HUDEP-2 (cell line): ENCODE results near the gene MEN1.
A peak's percentile ranks its signal among the peaks of the same experiment; 100 is the strongest.

ENCODE experiments used
- DNase-seq, 76 experiments: peaks; one replicate each; lab custom pipeline; 2025; ENCODE audit not compliant: unreplicated experiment in 76 of 76; lab: John Stamatoyannopoulos, UW

The MEN1 gene

GRCh38 chr11:64810271-64810890, at the start of gene MEN1:
Gene MEN1 (minus strand): TSS chr11:64810551. CDS start chr11:64810109, 442 bp downstream.
- peak in 74 of 76 experiments; percentile 37 to 95 (median 89) for DNase-seq

GRCh38 chr11:64859542-64860414, 49.4 kb upstream of the MEN1 start:
- no peak for DNase-seq

DNA sequence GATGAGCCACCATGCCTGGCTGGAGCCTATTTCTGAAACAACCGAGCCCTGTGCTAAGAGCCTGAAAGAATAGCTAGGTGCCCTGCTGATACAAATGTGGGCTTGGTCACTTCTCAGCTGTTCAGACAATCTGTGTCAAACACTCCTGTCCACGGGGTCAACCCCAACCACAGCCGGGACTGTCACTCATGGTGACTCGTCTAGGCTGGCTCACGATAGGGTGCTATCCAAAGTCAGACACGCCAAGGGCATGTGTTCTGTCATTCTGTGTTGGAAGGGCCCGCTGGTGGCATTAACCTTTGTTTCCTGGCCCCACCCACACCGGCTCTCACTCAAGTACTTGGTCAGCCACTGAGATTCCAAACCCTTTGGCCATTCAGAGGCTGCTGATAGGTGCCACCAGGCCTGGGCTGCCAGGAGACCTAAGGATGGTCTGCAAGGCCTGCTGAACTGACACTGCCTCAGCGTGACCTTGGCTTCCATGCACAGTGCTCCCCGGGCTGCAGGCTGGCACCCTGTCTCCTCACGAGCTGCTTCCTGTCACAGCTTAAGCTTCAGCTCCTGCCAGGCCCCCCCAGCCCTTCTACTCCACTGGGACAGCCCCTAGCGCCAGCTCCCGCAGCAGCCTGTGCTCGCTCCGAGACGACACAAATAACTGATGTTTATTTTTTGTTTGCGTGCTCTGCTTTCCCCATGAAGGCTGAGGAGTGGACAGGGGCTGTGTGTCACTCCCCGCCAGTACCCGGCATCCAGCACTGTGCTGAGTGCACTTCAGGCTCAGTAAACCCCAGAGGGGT, 48.3 kb upstream of the MEN1 start:
- peak in 1 of 76 experiments; percentile 19 for DNase-seq

- no peak for DNase-seq
Observed at GRCh38 chr11:64857485-64857884, 47.1 kb upstream of the MEN1 start.

DNA sequence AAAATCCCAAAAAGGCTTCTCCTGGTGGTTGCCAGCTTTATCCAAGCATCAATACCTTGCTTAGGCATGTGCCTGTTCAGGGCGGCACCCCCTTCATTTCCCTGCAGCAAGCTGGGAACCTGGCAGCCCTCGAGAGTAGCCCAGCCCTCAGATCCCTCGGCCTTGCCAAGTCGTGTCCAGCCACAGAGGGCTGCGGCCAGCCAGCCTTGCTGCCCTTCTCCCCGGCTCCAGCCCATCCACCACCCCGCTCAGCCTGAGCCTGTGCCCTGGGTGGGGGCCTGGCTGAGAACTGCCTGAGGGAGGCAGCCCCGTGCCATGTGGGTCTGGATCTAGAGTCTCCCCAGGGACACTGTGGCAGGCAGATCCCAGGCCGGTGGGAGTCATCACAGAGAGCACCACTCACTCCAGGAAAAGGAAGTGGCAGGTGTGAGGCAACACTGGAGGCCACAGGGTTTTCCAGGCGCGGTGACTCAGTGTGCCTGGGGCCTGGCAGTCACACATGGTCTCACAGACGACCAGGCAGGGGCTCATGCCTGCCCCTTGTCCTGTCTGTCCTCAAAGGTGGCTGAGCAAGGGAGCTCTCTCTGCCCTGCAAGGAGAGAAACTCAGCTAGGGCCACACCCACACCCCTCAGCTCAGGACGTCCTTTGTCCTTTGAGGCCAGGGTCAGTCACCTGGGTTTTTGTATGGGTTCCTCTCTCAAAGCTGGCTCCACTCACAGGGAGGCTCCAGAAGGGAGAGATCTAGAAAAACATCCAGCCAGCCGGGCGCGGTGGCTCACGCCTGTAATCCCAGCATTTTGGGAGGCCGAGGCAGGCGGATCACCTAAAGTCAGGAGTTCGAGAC, 46.3 kb upstream of the MEN1 start:
- no peak for DNase-seq

DNA sequence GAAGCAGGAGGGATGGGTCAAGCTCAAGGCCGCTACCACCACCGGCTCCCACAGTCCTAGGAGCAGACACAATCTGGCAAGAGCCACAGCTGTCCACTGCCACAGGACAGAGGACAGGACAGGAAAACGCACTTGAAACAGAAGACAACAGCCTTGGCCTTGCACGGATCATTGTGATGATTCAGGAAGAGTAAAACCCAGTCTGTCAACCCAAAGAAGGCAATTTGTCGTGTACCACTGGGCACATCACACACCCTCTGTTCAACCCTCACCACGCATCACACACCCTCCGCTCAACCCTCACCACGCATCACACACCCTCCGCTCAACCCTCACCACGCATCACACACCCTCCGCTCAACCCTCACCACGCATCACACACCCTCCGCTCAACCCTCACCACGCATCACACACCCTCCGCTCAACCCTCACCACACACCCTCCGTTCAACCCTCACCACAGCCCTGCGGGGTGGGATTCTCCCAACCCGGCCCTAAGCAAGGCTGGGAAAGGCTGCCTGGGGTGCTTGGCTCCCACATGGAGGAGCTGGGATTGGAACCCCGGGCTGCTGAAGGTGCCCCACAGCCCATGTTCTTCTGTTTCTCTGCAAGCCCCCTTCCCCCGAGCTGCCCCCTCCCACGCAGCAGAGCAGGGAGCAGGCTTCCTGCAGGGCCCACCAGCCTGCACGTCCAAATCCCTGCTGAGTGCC, 45.4 kb upstream of the MEN1 start:
- DNase-seq = no peak

- DNase-seq = peak in 69 of 76 experiments; percentile 12 to 86 (median 66)
Observed at GRCh38 chr11:64854534-64855502, 44.5 kb upstream of the MEN1 start.

- no peak for DNase-seq
Observed at GRCh38 chr11:64854157-64854533, 43.8 kb upstream of the MEN1 start.

DNA sequence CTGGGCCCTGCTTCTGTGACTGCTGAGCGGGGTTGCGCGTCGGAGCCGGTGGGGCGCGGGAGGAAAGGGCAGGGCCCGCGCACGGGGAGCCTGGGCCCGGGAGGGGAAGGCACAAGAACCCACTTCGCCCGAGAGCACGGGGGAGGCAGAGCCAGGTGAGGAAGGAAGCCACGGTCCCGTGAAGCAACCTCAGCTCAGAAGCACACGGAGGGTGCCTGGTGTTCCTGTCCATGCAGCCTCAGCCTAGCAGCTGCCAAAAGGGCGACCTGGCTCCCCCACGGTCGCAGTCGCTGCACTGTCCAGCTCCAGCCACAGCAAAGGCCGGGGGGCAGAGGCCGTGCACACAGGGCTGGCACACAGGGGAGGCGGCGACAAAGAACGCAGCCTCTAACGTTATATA, 43.4 kb upstream of the MEN1 start:
- no peak for DNase-seq

DNA sequence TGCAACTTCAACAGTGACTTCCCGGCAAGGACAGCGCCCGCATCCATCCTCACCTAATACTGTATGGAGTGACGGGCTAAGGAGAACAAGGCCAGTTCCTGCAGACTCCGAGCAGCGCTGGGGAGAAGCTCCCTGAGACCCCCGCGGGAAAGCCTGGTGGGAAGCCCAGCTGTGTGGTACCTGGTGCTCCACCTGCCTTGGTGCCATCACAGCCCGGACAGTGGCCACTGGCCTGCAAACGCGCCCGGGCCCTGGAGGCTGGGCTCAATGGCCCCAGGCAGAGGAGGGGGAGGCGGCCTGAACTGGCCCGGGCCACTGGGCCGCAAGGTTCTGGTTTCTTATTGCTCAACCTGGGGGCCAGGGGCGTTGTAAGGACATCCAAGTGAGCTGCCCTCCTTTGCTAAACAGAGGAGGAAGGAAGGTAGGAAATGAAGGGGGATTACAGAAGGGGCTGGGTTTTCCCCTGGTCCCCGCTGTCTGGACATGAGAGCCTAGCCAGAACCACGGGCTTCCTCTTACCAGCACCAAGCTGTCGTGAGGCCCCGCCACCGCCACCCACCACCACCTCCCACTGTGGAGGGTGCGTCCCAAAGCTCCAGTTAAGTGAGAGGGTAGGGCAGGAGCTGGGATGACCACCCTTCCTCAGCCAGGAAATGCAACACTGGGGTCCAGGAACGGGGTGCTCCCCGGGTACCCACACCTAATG, 42.6 kb upstream of the MEN1 start:
- DNase-seq = no peak

DNA sequence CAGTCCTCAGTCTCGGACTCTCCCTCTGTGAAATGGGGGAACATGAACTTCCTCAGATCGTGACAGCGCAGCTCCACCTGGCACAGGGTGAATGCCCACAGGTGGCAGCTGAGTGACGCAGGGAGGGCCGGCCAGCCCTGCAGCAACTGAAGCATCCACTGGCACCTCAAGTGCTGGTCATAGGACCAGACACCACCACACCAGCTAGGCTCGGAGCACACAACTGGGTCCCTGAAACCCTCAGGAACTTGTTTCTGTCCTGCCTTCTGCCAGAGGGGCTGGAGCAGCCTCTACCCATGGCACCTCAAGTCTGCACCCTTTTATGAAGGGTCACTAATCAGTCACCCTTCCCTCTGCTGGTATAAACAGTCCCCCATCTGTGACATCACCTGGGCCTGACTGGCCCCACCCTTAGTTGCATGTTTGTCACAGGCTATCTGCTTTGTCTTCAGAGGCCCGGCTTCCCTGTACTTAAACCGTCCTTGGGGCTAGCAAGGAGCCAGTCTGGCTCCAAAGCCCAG, 41.5 kb upstream of the MEN1 start:
- peak in 13 of 76 experiments; percentile 4 to 36 (median 18) for DNase-seq

DNA sequence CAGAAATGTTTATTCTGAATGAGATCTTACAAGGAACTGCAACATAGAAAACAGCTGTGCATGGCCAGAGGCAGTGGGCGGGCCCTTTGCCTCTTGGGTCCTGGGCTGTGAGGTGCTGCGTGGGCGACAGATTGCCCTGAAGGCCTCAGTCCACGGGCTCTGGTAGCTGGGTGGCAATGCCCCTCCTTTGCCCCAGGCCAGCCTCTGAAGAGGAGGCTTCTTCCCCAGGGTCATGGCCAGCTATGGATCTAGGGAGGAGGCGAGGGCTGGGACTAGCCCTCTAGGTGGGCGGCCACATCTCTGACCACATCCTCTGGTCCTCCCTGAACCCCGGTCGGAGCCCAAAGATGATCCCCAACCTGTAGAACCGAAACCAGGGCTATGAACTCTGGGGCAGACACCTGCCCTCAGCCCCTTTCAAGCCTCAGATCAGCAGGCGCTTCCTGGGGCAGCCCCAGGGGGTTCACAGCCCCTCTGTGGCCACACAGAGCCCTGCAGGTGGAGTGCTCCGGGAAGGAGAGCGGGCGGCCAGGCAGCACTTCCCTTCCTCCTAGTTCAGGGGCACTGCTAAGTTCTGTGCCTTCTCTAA, 40.7 kb upstream of the MEN1 start:
- DNase-seq = peak in 8 of 76 experiments; percentile 4 to 15 (median 11)

- no peak for DNase-seq
Observed at GRCh38 chr11:64849598-64850356, 39.4 kb upstream of the MEN1 start.

DNA sequence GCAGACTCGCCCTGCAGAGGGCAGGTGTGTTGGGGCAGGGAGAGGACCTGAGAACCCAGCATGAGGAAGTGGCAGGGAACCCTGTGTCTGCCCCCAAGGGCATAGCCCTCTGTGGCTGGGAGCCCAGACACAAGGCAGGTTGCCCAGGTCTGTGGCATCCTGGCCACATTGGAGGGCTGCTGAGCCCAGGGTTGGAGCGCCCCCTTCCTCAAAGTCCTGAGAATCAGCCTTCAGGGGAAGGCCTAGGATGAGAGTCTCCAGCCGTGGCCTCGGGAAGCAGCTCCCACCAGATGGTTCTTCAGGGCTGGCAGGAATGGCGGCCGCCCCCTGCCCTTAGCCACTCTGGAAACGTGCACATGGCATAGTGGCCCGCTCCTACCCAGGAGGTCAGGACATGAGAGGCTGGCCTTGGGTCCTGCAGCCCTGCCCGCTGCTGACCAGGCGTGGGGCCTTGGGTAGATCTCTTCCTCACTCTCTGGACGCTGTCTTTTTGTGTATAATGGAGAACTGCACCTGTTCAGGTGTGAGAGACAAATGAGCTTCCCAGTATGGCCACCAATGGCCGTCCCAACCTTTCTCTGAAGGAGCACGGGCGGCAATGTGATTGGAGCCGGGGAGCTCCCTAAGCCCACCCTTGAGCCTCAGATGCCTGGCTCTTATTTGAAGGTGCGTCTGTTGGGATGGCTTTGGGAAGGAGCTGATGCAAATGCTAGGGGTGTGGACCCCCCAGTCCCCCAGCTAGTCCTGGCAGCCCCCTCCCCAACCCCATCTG, 38.7 kb upstream of the MEN1 start:
- peak in 17 of 76 experiments; percentile 11 to 61 (median 21) for DNase-seq

DNA sequence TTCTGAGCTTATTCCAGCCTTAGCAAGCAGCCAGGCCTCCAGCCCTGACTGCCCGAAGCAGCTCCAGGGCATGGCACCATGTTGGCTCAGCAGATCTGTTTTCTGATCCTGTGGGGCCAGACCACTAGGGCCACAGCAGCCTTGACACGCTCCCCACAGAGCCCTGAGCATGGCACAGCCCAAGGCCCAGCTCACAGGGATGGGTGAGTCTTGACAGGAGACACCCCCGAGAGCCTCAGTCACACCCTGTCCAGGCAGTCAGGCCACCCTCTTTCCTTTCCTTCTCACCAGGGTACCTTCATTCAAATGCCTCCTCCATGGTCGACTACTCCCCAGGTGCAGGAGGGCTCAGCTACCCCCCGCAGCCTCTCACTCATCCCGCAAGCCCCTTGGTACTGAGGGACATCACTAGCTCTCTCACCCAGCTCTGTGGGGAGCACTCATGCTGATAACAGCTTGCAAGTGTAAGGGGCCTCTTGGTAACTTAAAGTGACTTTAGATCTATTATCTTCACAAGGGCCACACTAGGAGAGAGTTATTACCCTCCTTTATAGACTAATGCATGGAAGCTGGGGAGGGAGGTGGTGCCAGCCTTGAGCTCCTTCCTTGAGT, 38.0 kb upstream of the MEN1 start:
- DNase-seq = peak in 9 of 76 experiments; percentile 10 to 61 (median 37)
